ENCODE results near the gene U2AF2. TPM values are rescaled to one million over a fixed set of nuclear protein-coding genes. Genes with fewer than 3 reads are reported as not detected.

U2AF2 gene
- total RNA-seq, 1 donor from 2014 or later, result 143 TPM

- Histone ChIP-seq H3K27me3 (ENCODE audit: low read depth) (no peaks in the 10 kb centered on the region), H3K4me1 (no peaks in the 10 kb centered on the region), H3K9me3 (no peaks in the 10 kb centered on the region), H3K4me3 (no peak overlapping the region), H3K36me3 (peaks cover 96% of the 10 kb centered on the region), H3K27ac (no peak overlapping the region)
- ATAC-seq (peak in 1 of 2 donors; percentile 10), DNase-seq (no peak)
- intact Hi-C loops (cut with DNase I), result no loop called here
- TF ChIP-seq, protein P1, sequence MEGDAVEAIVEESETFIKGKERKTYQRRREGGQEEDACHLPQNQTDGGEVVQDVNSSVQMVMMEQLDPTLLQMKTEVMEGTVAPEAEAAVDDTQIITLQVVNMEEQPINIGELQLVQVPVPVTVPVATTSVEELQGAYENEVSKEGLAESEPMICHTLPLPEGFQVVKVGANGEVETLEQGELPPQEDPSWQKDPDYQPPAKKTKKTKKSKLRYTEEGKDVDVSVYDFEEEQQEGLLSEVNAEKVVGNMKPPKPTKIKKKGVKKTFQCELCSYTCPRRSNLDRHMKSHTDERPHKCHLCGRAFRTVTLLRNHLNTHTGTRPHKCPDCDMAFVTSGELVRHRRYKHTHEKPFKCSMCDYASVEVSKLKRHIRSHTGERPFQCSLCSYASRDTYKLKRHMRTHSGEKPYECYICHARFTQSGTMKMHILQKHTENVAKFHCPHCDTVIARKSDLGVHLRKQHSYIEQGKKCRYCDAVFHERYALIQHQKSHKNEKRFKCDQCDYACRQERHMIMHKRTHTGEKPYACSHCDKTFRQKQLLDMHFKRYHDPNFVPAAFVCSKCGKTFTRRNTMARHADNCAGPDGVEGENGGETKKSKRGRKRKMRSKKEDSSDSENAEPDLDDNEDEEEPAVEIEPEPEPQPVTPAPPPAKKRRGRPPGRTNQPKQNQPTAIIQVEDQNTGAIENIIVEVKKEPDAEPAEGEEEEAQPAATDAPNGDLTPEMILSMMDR (IDR thresholded peaks at IDR 0.05), result no peak
Observed at GRCh38 chr19:55668603-55669348, 13.9 kb downstream of the U2AF2 start.

DNA sequence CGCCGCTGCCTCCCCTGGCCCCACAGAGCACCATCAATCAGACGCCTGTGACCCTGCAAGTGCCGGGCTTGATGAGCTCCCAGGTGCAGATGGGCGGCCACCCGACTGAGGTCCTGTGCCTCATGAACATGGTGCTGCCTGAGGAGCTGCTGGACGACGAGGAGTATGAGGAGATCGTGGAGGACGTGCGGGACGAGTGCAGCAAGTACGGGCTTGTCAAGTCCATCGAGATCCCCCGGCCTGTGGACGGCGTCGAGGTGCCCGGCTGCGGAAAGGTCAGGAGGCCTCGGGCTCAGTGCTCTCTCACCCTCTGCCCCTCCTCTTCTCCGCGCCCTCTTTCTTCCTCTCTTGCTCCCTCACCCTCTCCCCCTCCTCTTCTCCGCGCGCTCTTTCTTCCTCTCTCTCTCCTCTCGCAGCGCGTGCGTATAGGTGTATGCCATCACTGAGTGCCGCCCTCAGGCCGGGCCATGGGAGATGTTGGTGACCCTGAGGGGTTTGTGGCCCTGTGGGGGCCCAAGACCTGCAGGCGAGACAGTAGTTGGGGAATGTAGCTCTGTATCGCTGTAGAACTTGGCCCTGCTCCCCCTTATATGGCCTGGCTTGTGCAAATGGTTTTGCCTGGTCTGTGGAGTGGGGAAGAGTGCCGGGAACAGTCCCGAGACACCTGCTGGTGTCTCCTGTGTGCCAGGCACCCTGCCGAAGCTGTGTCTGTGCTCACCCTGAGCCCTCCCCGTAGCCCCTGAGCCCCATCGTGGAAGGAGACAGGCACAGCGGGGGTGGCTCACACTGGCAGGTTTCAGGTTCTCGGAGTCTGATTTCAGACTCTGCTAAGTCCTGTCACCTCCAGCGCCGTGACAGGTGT lies 14.8 kb downstream of the U2AF2 start:
- Histone ChIP-seq H3K9me3 (no peaks in the 10 kb centered on the region), H3K4me3 (no peak overlapping the region), H3K36me3 (peaks cover 90% of the 10 kb centered on the region), H3K27me3 (ENCODE audit: low read depth) (no peaks in the 10 kb centered on the region), H3K4me1 (no peaks in the 10 kb centered on the region), H3K27ac (no peak overlapping the region)
- intact Hi-C loops (cut with DNase I), result no loop called here
- ATAC-seq (no peak), DNase-seq (no peak)
- TF ChIP-seq, protein P1 (IDR thresholded peaks at IDR 0.05), result no peak

GRCh38 chr19:55670280-55671053 lies 15.6 kb downstream of the U2AF2 start:
- H3K27me3 ChIP-seq (ENCODE audit: low read depth), result no peaks in the 10 kb centered on the region
- DNase-seq (peak; percentile 70), ATAC-seq (no peak)
- H3K4me1 ChIP-seq, result no peaks in the 10 kb centered on the region
- intact Hi-C loops (cut with DNase I), result no loop called here
- peaks cover 84% of the 10 kb centered on the region for H3K36me3 ChIP-seq
- H3K4me3 ChIP-seq, result no peak overlapping the region
- TF ChIP-seq, protein P1 (IDR thresholded peaks at IDR 0.05), result no peak
- H3K27ac ChIP-seq, result no peak overlapping the region
- no peaks in the 10 kb centered on the region for H3K9me3 ChIP-seq

- no peaks in the 10 kb centered on the region for H3K27me3 ChIP-seq (ENCODE audit: low read depth)
- DNase-seq (no peak), ATAC-seq (no peak)
- no peak overlapping the region for H3K4me3 ChIP-seq
- H3K36me3 ChIP-seq, result peaks cover 78% of the 10 kb centered on the region
- H3K4me1 ChIP-seq, result peaks cover 3% of the 10 kb centered on the region
- no peak overlapping the region for H3K27ac ChIP-seq
- no peaks in the 10 kb centered on the region for H3K9me3 ChIP-seq
- intact Hi-C loops (cut with DNase I), result no loop called here
- TF ChIP-seq, protein P1 (IDR thresholded peaks at IDR 0.05), result no peak
Observed at GRCh38 chr19:55671054-55671378, 16.2 kb downstream of the U2AF2 start.

- intact Hi-C loops (cut with DNase I), result no loop called here
- DNase-seq, result no peak
- no peak overlapping the region for H3K27ac ChIP-seq
- ATAC-seq, result no peak
- peaks cover 64% of the 10 kb centered on the region for H3K36me3 ChIP-seq
- H3K9me3 ChIP-seq, result no peaks in the 10 kb centered on the region
- H3K4me3 ChIP-seq, result no peak overlapping the region
- TF ChIP-seq, protein P1 (IDR thresholded peaks at IDR 0.05), result no peak
- peaks cover 18% of the 10 kb centered on the region for H3K4me1 ChIP-seq
- H3K27me3 ChIP-seq (ENCODE audit: low read depth), result no peaks in the 10 kb centered on the region
Observed at GRCh38 chr19:55672418-55672817, 17.6 kb downstream of the U2AF2 start.
